Liver (tissue), 3 donors: ENCODE results near the gene VSIG10L2.

ENCODE experiments used
- FOXA1 ChIP-seq: IDR thresholded peaks from 2 replicates; pipeline ENCODE4 v1.6.1; 2016; ENCODE audit warnings: antibody characterized with exemption
- GABPA ChIP-seq, 2 donors: IDR thresholded peaks in 1 of 2; conservative IDR thresholded peaks in 1 of 2; 2 replicates each; pipeline ENCODE4 v1.6.1; 2016; ENCODE audit warnings: antibody characterized with exemption in 2 of 2, mild to moderate bottlenecking in 1 of 2, moderate library complexity in 1 of 2
- JUND ChIP-seq, 2 donors: IDR thresholded peaks; 2 replicates each; pipeline ENCODE4 v1.6.1; 2016; ENCODE audit warnings: antibody characterized with exemption in 2 of 2
- RAD21 ChIP-seq, 2 donors: IDR thresholded peaks; 2 replicates each; pipeline ENCODE4 v1.6.1; 2016; ENCODE audit warnings: antibody characterized with exemption in 2 of 2, mild to moderate bottlenecking in 2 of 2
- RXRA ChIP-seq, 2 donors: IDR thresholded peaks; 2 replicates each; pipeline ENCODE4 v1.6.1; 2017 to 2018; ENCODE audit warnings: antibody characterized with exemption in 2 of 2, mild to moderate bottlenecking in 1 of 2
- SP1 ChIP-seq: IDR thresholded peaks from 2 replicates; pipeline ENCODE4 v1.6.1; 2018; ENCODE audit warnings: antibody characterized with exemption, mild to moderate bottlenecking
- TAF1 ChIP-seq: conservative IDR thresholded peaks from 2 replicates; pipeline ENCODE4 v1.6.1; 2016; ENCODE audit warnings: antibody characterized with exemption, mild to moderate bottlenecking
- YY1 ChIP-seq: IDR thresholded peaks from 2 replicates; pipeline ENCODE4 v1.6.1; 2016; ENCODE audit warnings: antibody characterized with exemption, mild to moderate bottlenecking
- TF ChIP-seq, protein P1 (sequence below): fragments of 150-350 bp; IDR thresholded peaks from 2 replicates; pipeline ENCODE4 v1.5.1; 2017; ENCODE audit warnings: improper control_type of control experiment, low read depth, low read length; ENCODE audit not compliant: missing input control
- TF ChIP-seq, protein P2 (sequence below): IDR thresholded peaks from 2 replicates; pipeline ENCODE4 v1.6.1; 2016; ENCODE audit warnings: antibody characterized with exemption, mild to moderate bottlenecking
- TF ChIP-seq, protein P3 (sequence below): IDR thresholded peaks from 2 replicates; pipeline ENCODE4 v1.6.1; 2016; ENCODE audit warnings: antibody characterized with exemption
- TF ChIP-seq, protein P4 (sequence below): IDR thresholded peaks from 2 replicates; pipeline ENCODE4 v1.6.1; 2016; ENCODE audit warnings: antibody characterized with exemption
- TF ChIP-seq, protein P5 (sequence below): IDR thresholded peaks from 2 replicates; pipeline ENCODE4 v1.6.1; 2016; ENCODE audit warnings: antibody characterized with exemption
- donor health status: healthy.
- donor health status: healthy.

DNA sequence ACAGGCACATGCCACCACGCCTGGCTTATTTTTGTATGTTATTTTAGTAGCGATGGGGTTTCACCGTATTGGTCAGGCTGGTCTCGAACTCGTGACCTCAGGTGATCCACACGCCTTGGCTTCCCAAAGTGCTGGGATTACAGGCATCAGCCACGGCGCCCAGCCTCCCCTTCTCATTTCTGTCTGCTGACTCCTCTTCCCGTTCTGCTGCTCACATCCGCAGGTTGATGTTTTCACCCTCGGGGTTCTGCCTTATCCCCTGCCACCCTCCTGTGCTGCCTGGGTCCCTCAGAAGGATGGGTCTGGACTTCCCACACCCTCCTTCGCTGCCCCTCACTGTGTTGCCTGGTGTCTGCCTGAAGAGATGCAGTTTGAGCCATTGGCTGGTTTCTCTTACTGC lies 19.2 kb upstream of the VSIG10L2 start:
- TF ChIP-seq, protein P1, sequence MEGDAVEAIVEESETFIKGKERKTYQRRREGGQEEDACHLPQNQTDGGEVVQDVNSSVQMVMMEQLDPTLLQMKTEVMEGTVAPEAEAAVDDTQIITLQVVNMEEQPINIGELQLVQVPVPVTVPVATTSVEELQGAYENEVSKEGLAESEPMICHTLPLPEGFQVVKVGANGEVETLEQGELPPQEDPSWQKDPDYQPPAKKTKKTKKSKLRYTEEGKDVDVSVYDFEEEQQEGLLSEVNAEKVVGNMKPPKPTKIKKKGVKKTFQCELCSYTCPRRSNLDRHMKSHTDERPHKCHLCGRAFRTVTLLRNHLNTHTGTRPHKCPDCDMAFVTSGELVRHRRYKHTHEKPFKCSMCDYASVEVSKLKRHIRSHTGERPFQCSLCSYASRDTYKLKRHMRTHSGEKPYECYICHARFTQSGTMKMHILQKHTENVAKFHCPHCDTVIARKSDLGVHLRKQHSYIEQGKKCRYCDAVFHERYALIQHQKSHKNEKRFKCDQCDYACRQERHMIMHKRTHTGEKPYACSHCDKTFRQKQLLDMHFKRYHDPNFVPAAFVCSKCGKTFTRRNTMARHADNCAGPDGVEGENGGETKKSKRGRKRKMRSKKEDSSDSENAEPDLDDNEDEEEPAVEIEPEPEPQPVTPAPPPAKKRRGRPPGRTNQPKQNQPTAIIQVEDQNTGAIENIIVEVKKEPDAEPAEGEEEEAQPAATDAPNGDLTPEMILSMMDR = no peak
- TF ChIP-seq TAF1 (no peak), RAD21 (IDR thresholded peaks at IDR 0.05) (no peak), FOXA1 (no peak), SP1 (no peak), JUND (IDR thresholded peaks at IDR 0.05) (no peak), YY1 (no peak), GABPA (IDR thresholded peaks at IDR 0.05 in 1 of 2, conservative IDR thresholded peaks at IDR 0.05 in 1 of 2) (no peak), RXRA (IDR thresholded peaks at IDR 0.05) (no peak)
- TF ChIP-seq, protein P2, sequence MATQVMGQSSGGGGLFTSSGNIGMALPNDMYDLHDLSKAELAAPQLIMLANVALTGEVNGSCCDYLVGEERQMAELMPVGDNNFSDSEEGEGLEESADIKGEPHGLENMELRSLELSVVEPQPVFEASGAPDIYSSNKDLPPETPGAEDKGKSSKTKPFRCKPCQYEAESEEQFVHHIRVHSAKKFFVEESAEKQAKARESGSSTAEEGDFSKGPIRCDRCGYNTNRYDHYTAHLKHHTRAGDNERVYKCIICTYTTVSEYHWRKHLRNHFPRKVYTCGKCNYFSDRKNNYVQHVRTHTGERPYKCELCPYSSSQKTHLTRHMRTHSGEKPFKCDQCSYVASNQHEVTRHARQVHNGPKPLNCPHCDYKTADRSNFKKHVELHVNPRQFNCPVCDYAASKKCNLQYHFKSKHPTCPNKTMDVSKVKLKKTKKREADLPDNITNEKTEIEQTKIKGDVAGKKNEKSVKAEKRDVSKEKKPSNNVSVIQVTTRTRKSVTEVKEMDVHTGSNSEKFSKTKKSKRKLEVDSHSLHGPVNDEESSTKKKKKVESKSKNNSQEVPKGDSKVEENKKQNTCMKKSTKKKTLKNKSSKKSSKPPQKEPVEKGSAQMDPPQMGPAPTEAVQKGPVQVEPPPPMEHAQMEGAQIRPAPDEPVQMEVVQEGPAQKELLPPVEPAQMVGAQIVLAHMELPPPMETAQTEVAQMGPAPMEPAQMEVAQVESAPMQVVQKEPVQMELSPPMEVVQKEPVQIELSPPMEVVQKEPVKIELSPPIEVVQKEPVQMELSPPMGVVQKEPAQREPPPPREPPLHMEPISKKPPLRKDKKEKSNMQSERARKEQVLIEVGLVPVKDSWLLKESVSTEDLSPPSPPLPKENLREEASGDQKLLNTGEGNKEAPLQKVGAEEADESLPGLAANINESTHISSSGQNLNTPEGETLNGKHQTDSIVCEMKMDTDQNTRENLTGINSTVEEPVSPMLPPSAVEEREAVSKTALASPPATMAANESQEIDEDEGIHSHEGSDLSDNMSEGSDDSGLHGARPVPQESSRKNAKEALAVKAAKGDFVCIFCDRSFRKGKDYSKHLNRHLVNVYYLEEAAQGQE = no peak
- TF ChIP-seq, protein P3, sequence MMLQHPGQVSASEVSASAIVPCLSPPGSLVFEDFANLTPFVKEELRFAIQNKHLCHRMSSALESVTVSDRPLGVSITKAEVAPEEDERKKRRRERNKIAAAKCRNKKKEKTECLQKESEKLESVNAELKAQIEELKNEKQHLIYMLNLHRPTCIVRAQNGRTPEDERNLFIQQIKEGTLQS = no peak
- TF ChIP-seq, protein P4, sequence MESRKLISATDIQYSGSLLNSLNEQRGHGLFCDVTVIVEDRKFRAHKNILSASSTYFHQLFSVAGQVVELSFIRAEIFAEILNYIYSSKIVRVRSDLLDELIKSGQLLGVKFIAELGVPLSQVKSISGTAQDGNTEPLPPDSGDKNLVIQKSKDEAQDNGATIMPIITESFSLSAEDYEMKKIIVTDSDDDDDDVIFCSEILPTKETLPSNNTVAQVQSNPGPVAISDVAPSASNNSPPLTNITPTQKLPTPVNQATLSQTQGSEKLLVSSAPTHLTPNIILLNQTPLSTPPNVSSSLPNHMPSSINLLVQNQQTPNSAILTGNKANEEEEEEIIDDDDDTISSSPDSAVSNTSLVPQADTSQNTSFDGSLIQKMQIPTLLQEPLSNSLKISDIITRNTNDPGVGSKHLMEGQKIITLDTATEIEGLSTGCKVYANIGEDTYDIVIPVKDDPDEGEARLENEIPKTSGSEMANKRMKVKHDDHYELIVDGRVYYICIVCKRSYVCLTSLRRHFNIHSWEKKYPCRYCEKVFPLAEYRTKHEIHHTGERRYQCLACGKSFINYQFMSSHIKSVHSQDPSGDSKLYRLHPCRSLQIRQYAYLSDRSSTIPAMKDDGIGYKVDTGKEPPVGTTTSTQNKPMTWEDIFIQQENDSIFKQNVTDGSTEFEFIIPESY = no peak
- TF ChIP-seq, protein P5, sequence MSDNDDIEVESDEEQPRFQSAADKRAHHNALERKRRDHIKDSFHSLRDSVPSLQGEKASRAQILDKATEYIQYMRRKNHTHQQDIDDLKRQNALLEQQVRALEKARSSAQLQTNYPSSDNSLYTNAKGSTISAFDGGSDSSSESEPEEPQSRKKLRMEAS = no peak
